Prostate gland (tissue), 2 donors: ENCODE data around the gene RELT.

ENCODE experiments used
- CTCF ChIP-seq, 4 experiments: fragments of 200-600 bp in 2 of 4; fragments of 450-650 bp in 2 of 4; sonication (generic) in 2 of 4; IDR thresholded peaks; 1 replicate in 3 of 4; 2 replicates in 1 of 4; pipeline ENCODE4 v1.5.1; 2016 to 2019; ENCODE audit warnings: antibody characterized with exemption in 4 of 4, mild to moderate bottlenecking in 2 of 4, moderate library complexity in 2 of 4
- POLR2A ChIP-seq: fragments of 450-650 bp; IDR thresholded peaks from one replicate; pipeline ENCODE4 v1.6.1; 2016; ENCODE audit warnings: antibody characterized with exemption, mild to moderate bottlenecking
- POLR2AphosphoS5 ChIP-seq: sonication (generic); formaldehyde crosslinking; IDR thresholded peaks from one replicate; pipeline ENCODE4 v1.6.1; 2017; ENCODE audit warnings: antibody characterized with exemption

- TF ChIP-seq CTCF (IDR thresholded peaks at IDR 0.05) (no peak), POLR2AphosphoS5 (no peak), POLR2A (no peak)
Measured at GRCh38 chr11:73401924-73402833, 26.0 kb downstream of the RELT start.
